HL-60 (cell line): ENCODE measurements around the gene ERGIC1.

Experiments
- DNase-seq, 2 experiments: peaks; one replicate each; pipeline ENCODE4 v3.0.0-alpha.2; 2010 to 2020; ENCODE audit warnings: low read depth in 1 of 2, low spot score in 1 of 2
- H3K27ac ChIP-seq: fragments of 250-450 bp; sonication (Bioruptor Pico); replicated peaks from 2 replicates; pipeline ENCODE4 v1.5.1; 2020; ENCODE audit warnings: mild to moderate bottlenecking, moderate library complexity
- H3K27me3 ChIP-seq: fragments of 250-450 bp; sonication (Bioruptor Pico); 2 replicates; pipeline ENCODE4 v1.5.1; 2021; ENCODE audit warnings: mild to moderate bottlenecking, moderate library complexity; ENCODE audit not compliant: insufficient read depth, poor library complexity, severe bottlenecking
- H3K4me3 ChIP-seq: replicated peaks from 2 replicates; pipeline ENCODE4 v1.5.1; 2011; ENCODE audit warnings: mild to moderate bottlenecking, control low read depth, low read length; ENCODE audit not compliant: insufficient read depth
- GABPA ChIP-seq: IDR thresholded peaks from 2 replicates; pipeline ENCODE4 v1.6.1; 2012; ENCODE audit warnings: low read depth
- POLR2AphosphoS5 ChIP-seq: IDR thresholded peaks from 2 replicates; pipeline ENCODE4 v1.6.1; 2012; ENCODE audit warnings: low read depth
- SPI1 ChIP-seq: IDR thresholded peaks from 2 replicates; pipeline ENCODE4 v1.6.1; 2012; ENCODE audit warnings: low read depth, mild to moderate bottlenecking, borderline replicate concordance
- TF ChIP-seq, protein P1 (sequence below): IDR thresholded peaks from one replicate; pipeline ENCODE4 v1.5.1; 2011; ENCODE audit warnings: low read length, control low read depth, inconsistent platforms; ENCODE audit not compliant: insufficient read depth
- TF ChIP-seq, protein P2 (sequence below): IDR thresholded peaks from 2 replicates; pipeline ENCODE4 v1.6.1; 2012; ENCODE audit warnings: low read depth; ENCODE audit not compliant: insufficient replicate concordance

The ERGIC1 gene

GRCh38 chr5:172984244-172984953 lies 150.3 kb downstream of the ERGIC1 start:
- H3K4me3 ChIP-seq: peak overlapping the region; percentile 99
- peak overlapping the region; percentile 90 for H3K27ac ChIP-seq
- no peaks in the 10 kb centered on the region for H3K27me3 ChIP-seq
- DNase-seq: peak in 1 of 2 experiments; percentile 90
- TF ChIP-seq, protein P1, sequence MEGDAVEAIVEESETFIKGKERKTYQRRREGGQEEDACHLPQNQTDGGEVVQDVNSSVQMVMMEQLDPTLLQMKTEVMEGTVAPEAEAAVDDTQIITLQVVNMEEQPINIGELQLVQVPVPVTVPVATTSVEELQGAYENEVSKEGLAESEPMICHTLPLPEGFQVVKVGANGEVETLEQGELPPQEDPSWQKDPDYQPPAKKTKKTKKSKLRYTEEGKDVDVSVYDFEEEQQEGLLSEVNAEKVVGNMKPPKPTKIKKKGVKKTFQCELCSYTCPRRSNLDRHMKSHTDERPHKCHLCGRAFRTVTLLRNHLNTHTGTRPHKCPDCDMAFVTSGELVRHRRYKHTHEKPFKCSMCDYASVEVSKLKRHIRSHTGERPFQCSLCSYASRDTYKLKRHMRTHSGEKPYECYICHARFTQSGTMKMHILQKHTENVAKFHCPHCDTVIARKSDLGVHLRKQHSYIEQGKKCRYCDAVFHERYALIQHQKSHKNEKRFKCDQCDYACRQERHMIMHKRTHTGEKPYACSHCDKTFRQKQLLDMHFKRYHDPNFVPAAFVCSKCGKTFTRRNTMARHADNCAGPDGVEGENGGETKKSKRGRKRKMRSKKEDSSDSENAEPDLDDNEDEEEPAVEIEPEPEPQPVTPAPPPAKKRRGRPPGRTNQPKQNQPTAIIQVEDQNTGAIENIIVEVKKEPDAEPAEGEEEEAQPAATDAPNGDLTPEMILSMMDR: peak; percentile 35
- TF ChIP-seq POLR2AphosphoS5 (no peak), SPI1 (peak; percentile 63; the same call in 1 of the 2 replicates)

DNA sequence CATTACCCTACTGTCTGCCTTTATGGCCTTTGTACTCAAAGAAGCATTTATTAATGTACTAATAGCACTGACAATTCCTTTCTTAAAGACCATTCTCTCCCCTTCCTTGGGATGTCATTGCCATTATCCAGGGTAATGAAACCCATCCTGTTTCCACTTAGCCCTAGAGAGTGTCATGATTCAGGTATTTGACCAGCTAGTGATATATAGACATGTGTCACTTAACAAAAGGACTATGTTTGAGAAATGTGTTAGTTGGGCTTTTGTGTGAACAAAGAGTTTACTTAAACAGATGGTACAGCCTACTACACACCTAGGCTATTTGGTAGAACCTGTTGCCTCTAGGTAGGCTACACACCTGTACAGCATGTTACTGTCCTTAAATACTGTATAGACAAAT lies 151.5 kb downstream of the ERGIC1 start:
- H3K27ac ChIP-seq: no peak overlapping the region
- no peaks in the 10 kb centered on the region for H3K27me3 ChIP-seq
- no peak for DNase-seq
- H3K4me3 ChIP-seq: peak overlapping the region; percentile 30
- TF ChIP-seq, protein P1: no peak
- TF ChIP-seq POLR2AphosphoS5 (no peak), SPI1 (no peak), GABPA (no peak)
- TF ChIP-seq, protein P2, sequence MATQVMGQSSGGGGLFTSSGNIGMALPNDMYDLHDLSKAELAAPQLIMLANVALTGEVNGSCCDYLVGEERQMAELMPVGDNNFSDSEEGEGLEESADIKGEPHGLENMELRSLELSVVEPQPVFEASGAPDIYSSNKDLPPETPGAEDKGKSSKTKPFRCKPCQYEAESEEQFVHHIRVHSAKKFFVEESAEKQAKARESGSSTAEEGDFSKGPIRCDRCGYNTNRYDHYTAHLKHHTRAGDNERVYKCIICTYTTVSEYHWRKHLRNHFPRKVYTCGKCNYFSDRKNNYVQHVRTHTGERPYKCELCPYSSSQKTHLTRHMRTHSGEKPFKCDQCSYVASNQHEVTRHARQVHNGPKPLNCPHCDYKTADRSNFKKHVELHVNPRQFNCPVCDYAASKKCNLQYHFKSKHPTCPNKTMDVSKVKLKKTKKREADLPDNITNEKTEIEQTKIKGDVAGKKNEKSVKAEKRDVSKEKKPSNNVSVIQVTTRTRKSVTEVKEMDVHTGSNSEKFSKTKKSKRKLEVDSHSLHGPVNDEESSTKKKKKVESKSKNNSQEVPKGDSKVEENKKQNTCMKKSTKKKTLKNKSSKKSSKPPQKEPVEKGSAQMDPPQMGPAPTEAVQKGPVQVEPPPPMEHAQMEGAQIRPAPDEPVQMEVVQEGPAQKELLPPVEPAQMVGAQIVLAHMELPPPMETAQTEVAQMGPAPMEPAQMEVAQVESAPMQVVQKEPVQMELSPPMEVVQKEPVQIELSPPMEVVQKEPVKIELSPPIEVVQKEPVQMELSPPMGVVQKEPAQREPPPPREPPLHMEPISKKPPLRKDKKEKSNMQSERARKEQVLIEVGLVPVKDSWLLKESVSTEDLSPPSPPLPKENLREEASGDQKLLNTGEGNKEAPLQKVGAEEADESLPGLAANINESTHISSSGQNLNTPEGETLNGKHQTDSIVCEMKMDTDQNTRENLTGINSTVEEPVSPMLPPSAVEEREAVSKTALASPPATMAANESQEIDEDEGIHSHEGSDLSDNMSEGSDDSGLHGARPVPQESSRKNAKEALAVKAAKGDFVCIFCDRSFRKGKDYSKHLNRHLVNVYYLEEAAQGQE: no peak

DNA sequence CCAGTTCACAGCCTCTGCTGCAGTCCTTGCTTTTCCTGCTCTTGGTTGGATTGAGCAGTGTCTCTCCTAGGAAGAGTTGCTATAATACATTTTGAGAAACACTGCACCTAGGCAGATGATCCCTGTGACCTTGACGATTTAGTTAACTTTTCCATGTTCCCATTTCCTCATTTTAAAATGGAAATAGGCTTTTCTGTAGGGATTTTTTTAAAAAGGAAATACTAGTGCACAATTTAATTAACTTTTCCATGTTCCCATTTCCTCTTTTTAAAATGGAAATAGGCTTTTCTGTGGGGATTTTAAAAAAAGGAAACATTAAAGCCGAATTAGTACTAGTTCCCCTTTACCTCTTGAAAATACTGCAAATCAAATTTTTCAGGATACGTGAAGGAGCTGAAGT lies 154.2 kb downstream of the ERGIC1 start:
- H3K27me3 ChIP-seq: no peaks in the 10 kb centered on the region
- H3K4me3 ChIP-seq: no peak overlapping the region
- no peak for DNase-seq
- TF ChIP-seq, protein P2: no peak
- TF ChIP-seq SPI1: no peak
- TF ChIP-seq POLR2AphosphoS5: no peak
- TF ChIP-seq, protein P1: no peak
- TF ChIP-seq GABPA: no peak
- no peak overlapping the region for H3K27ac ChIP-seq

GRCh38 chr5:172990776-172991175 lies 156.7 kb downstream of the ERGIC1 start:
- TF ChIP-seq, protein P2: no peak
- TF ChIP-seq POLR2AphosphoS5: no peak
- TF ChIP-seq, protein P1: no peak
- TF ChIP-seq SPI1: no peak
- no peak for TF ChIP-seq GABPA
- Histone ChIP-seq H3K4me3 (no peak overlapping the region), H3K27me3 (no peaks in the 10 kb centered on the region), H3K27ac (no peak overlapping the region)
- DNase-seq: no peak
